IMR-90 (cell line): Measurements from ENCODE around the gene UST. TPM values are rescaled to one million over a fixed set of nuclear protein-coding genes. Genes with fewer than 3 reads are reported as not detected.
A peak's percentile ranks its signal among the peaks of the same experiment; 100 is the strongest.

Source experiments
- ATAC-seq: fragments of 200-7000 bp; cut with Tn5 transposase; 2 replicates; pipeline ENCODE4 v1.9.1; 2020; ENCODE audit warnings: low read depth, mild to moderate bottlenecking, moderate library complexity
- BruUV-seq: library from RNA; stranded (reverse); fragments of 400-500 nt; replicated peaks from 2 replicates; lab custom pipeline; 2021; lab: Mats Ljungman, UMichigan
- CTCF ChIA-PET: fragments of 300-600 bp; formaldehyde crosslinking; extraction: SDS; loops from one replicate; lab custom pipeline; 2021; ENCODE audit warnings: antibody characterized with exemption; lab: Yijun Ruan, JAX
- POLR2A ChIA-PET: fragments of 300-600 bp; sonication (Branson Sonifier 250); formaldehyde crosslinking; loops from one replicate; lab custom pipeline; 2022; ENCODE audit warnings: antibody characterized with exemption; ENCODE audit not compliant: unreplicated experiment; lab: Charles Lee
- DNase-seq: peaks from one replicate; pipeline ENCODE4 v3.0.0; 2013
- H2AFZ ChIP-seq: replicated peaks from 2 replicates; pipeline ENCODE3; 2013; ENCODE audit warnings: low read length, mild to moderate bottlenecking; ENCODE audit not compliant: poor library complexity
- H2AK5ac ChIP-seq: 2 replicates; pipeline ENCODE4 v1.6.1; 2013; ENCODE audit warnings: low read depth, low read length, inconsistent platforms
- H2AK9ac ChIP-seq: replicated peaks from 2 replicates; pipeline ENCODE3; 2013; ENCODE audit warnings: mild to moderate bottlenecking, low read depth, low read length, moderate library complexity; ENCODE audit not compliant: poor library complexity
- H2BK120ac ChIP-seq: 2 replicates; pipeline ENCODE4 v1.6.1; 2013; ENCODE audit warnings: low read depth, low read length, inconsistent platforms
- H2BK15ac ChIP-seq: 3 replicates; pipeline ENCODE4 v1.6.1; 2013; ENCODE audit warnings: low read depth, low read length, inconsistent platforms
- H2BK20ac ChIP-seq: 2 replicates; pipeline ENCODE4 v1.6.1; 2013; ENCODE audit warnings: low read depth, mild to moderate bottlenecking, inconsistent platforms, low read length, moderate library complexity
- H2BK5ac ChIP-seq: 2 replicates; pipeline ENCODE4 v1.6.1; 2013; ENCODE audit warnings: mild to moderate bottlenecking, low read depth, low read length, inconsistent platforms; ENCODE audit not compliant: poor library complexity, severe bottlenecking
- H3K14ac ChIP-seq: replicated peaks from 2 replicates; pipeline ENCODE4 v1.6.1; 2013; ENCODE audit warnings: low read depth, low read length, inconsistent platforms
- H3K18ac ChIP-seq: 2 replicates; pipeline ENCODE4 v1.6.1; 2013; ENCODE audit warnings: low read depth, low read length, control low read depth
- H3K23ac ChIP-seq: 2 replicates; pipeline ENCODE4 v1.6.1; 2013; ENCODE audit warnings: low read depth, low read length, inconsistent platforms
- H3K27ac ChIP-seq: 2 replicates; pipeline ENCODE4 v1.5.1; 2013; ENCODE audit warnings: mild to moderate bottlenecking, control low read depth, low read length; ENCODE audit not compliant: insufficient read depth
- H3K27me3 ChIP-seq: 2 replicates; pipeline ENCODE4 v1.6.1; 2013; ENCODE audit warnings: low read length; ENCODE audit not compliant: control insufficient read depth, insufficient read depth
- H3K36me3 ChIP-seq: 2 replicates; pipeline ENCODE4 v1.6.1; 2013; ENCODE audit warnings: low read length, mixed read lengths; ENCODE audit not compliant: control insufficient read depth, insufficient read depth
- H3K4ac ChIP-seq: 2 replicates; pipeline ENCODE4 v1.6.1; 2013; ENCODE audit warnings: low read depth, low read length, inconsistent platforms
- H3K4me1 ChIP-seq: 2 replicates; pipeline ENCODE4 v1.6.1; 2013; ENCODE audit warnings: low read length, mixed read lengths; ENCODE audit not compliant: control insufficient read depth, insufficient read depth
- H3K4me2 ChIP-seq: 2 replicates; pipeline ENCODE4 v1.6.1; 2013; ENCODE audit warnings: low read depth, mild to moderate bottlenecking, control low read depth, low read length, moderate library complexity
- H3K4me3 ChIP-seq: 2 replicates; pipeline ENCODE4 v1.5.1; 2013; ENCODE audit warnings: low read depth, mild to moderate bottlenecking, control low read depth, low read length, moderate library complexity; ENCODE audit not compliant: insufficient read depth
- H3K56ac ChIP-seq: 2 replicates; pipeline ENCODE4 v1.6.1; 2013; ENCODE audit warnings: low read length, inconsistent platforms; ENCODE audit not compliant: insufficient read depth; ENCODE audit errors: extremely low read depth
- H3K79me1 ChIP-seq, 2 experiments: 2 replicates each; pipeline ENCODE4 v1.6.1; 2013; ENCODE audit warnings: low read length in 2 of 2, inconsistent platforms in 1 of 2, low read depth in 1 of 2
- H3K9ac ChIP-seq: 2 replicates; pipeline ENCODE4 v1.6.1; 2013; ENCODE audit warnings: low read depth, low read length, control low read depth
- H3K9me1 ChIP-seq: 2 replicates; pipeline ENCODE4 v1.6.1; 2013; ENCODE audit warnings: low read length, inconsistent platforms; ENCODE audit not compliant: insufficient read depth
- H3K9me3 ChIP-seq: 2 replicates; pipeline ENCODE4 v1.6.1; 2013; ENCODE audit warnings: low read length; ENCODE audit not compliant: control insufficient read depth, insufficient read depth
- H4K20me1 ChIP-seq: 2 replicates; pipeline ENCODE4 v1.6.1; 2013; ENCODE audit warnings: low read length, inconsistent platforms; ENCODE audit not compliant: insufficient read depth
- H4K5ac ChIP-seq: 2 replicates; pipeline ENCODE4 v1.6.1; 2013; ENCODE audit warnings: mild to moderate bottlenecking, low read depth, low read length, control low read depth
- H4K8ac ChIP-seq, 2 experiments: 2 replicates each; pipeline ENCODE4 v1.6.1; 2013; ENCODE audit warnings: low read depth in 2 of 2, low read length in 2 of 2, control low read depth in 1 of 2, inconsistent platforms in 1 of 2
- H4K91ac ChIP-seq: 2 replicates; pipeline ENCODE4 v1.6.1; 2013; ENCODE audit warnings: low read depth, low read length, inconsistent platforms; ENCODE audit not compliant: insufficient read depth
- BHLHE40 ChIP-seq: fragments of 150-350 bp; IDR thresholded peaks from 2 replicates; pipeline ENCODE4 v1.6.1; 2016; ENCODE audit warnings: mild to moderate bottlenecking, low read depth, low read length
- CEBPB ChIP-seq: IDR thresholded peaks from 2 replicates; pipeline ENCODE4 v1.6.1; 2012; ENCODE audit warnings: low read depth, low read length, improper control_type of control experiment
- CHD1 ChIP-seq: IDR thresholded peaks from 2 replicates; pipeline ENCODE4 v1.6.1; 2012; ENCODE audit warnings: low read depth, low read length, improper control_type of control experiment
- CTCF ChIP-seq: conservative IDR thresholded peaks from 2 replicates; pipeline ENCODE4 v1.5.1; 2012; ENCODE audit warnings: mild to moderate bottlenecking, low read depth, low read length, improper control_type of control experiment
- ELK1 ChIP-seq: fragments of 150-350 bp; IDR thresholded peaks from 2 replicates; pipeline ENCODE4 v1.6.1; 2016; ENCODE audit warnings: low read depth, mild to moderate bottlenecking, low read length, moderate library complexity, borderline replicate concordance
- FOS ChIP-seq: fragments of 150-350 bp; IDR thresholded peaks from 2 replicates; pipeline ENCODE4 v1.6.1; 2016; ENCODE audit warnings: low read depth, low read length
- MAZ ChIP-seq: IDR thresholded peaks from 2 replicates; pipeline ENCODE4 v1.6.1; 2012; ENCODE audit warnings: low read depth, mild to moderate bottlenecking, low read length, improper control_type of control experiment, moderate library complexity, borderline replicate concordance
- NFE2L2 ChIP-seq: fragments of 150-350 bp; IDR thresholded peaks from 2 replicates; pipeline ENCODE4 v1.6.1; 2016; ENCODE audit warnings: low read depth, mild to moderate bottlenecking, low read length
- POLR2A ChIP-seq: IDR thresholded peaks from 2 replicates; pipeline ENCODE4 v1.6.1; 2012; ENCODE audit warnings: mild to moderate bottlenecking, low read depth, low read length
- RFX5 ChIP-seq: IDR thresholded peaks from 2 replicates; pipeline ENCODE4 v1.8.0; 2012; ENCODE audit warnings: low read depth, mild to moderate bottlenecking, low read length, moderate library complexity
- USF2 ChIP-seq: fragments of 150-350 bp; IDR thresholded peaks from 2 replicates; pipeline ENCODE4 v1.6.1; 2017; ENCODE audit warnings: mild to moderate bottlenecking, antibody characterized with exemption, low read length, low read depth
- WGBS, 2 experiments: methylation state at CpG; one replicate each; pipeline versions ENCODE4 v1.1.5 to v1.1.7; 2013; ENCODE audit warnings: missing lambda C conversion rate in 2 of 2; ENCODE audit not compliant: insufficient read length in 1 of 2; ENCODE audit errors: extremely low coverage in 2 of 2; 5-methylcytosine and 5-hydroxymethylcytosine counted together
- dilution Hi-C: fragments of 300-500 bp; cut with HindIII; formaldehyde crosslinking; loops from one replicate; pipeline ENCODE4 v1.14.3; 2018; ENCODE audit warnings: low sequenced_read_pairs; ENCODE audit not compliant: unreplicated experiment
- in situ Hi-C: fragments of 300-500 bp; cut with MboI; formaldehyde crosslinking; loops from 3 replicates; pipeline ENCODE4 v1.14.3; 2019; ENCODE audit warnings: low sequenced_read_pairs, inconsistent platforms, mixed read lengths
- intact Hi-C: fragments of 100-400 bp; cut with micrococcal nuclease; formaldehyde crosslinking; loops from 2 replicates; pipeline ENCODE4 v1.10.0; 2022
- polyA plus RNA-seq, 3 experiments: library from polyadenylated mRNA; depleted of rRNA; stranded (reverse); fragments of >200 nt; gene quantifications; 2 replicates each; pipeline ENCODE4 v1.2.3, GENCODE V29; 2012; ENCODE audit warnings: low replicate concordance in 1 of 3
- total RNA-seq: library from RNA; depleted of rRNA; stranded (reverse); fragments of >200 nt; gene quantifications from 2 replicates; pipeline ENCODE4 v1.2.3, GENCODE V29; 2012

UST gene
- total and polyA plus RNA-seq, 2 of the 4 experiments (the other 2 are of a cell fraction): 7.7 to 13.8 TPM

- no peak for TF ChIP-seq USF2
Observed at GRCh38 chr6:149012040-149012545, 265.3 kb downstream of the UST start (continued).

GRCh38 chr6:149013586-149014344 is 266.9 kb downstream of the UST start:
- H2BK5ac ChIP-seq: peak overlapping the region; percentile 29
- peak overlapping the region; percentile 83 for H3K4ac ChIP-seq
- H3K27ac ChIP-seq: no peak overlapping the region
- H3K79me1 ChIP-seq: peaks cover 0 to 14% of the 10 kb centered on the region in 2 experiments; a peak in 1 of 4 replicates
- peak overlapping the region; percentile 53 for H4K91ac ChIP-seq
- 0 out of 2 replicates have a peak overlapping the region, but pooled peaks have one; percentile 32 for H4K5ac ChIP-seq
- H3K4me1 ChIP-seq: peaks cover 20% of the 10 kb centered on the region
- DNase-seq: no peak
- dilution Hi-C loops: no loop called here
- H3K9me1 ChIP-seq: peaks cover 17% of the 10 kb centered on the region
- H4K8ac ChIP-seq: peak overlapping the region; percentile 6 to 73; a peak in 2 of 4 replicates
- in situ Hi-C loops: no loop called here
- H3K9me3 ChIP-seq: no peaks in the 10 kb centered on the region
- H2BK15ac ChIP-seq: peak overlapping the region; percentile 85; the same call in 2 of the 3 replicates
- CTCF ChIA-PET: no interaction called here
- H3K4me3 ChIP-seq: no peak overlapping the region
- H2BK120ac ChIP-seq: peak overlapping the region; percentile 76; the same call in 1 of the 2 replicates
- no peak overlapping the region for H3K56ac ChIP-seq
- peak overlapping the region; percentile 79; the same call in 1 of the 2 replicates for H2AK5ac ChIP-seq
- H3K23ac ChIP-seq: no peak overlapping the region
- no peak overlapping the region for H3K9ac ChIP-seq
- peak overlapping the region; percentile 85; the same call in 1 of the 2 replicates for H2BK20ac ChIP-seq
- peak overlapping the region; percentile 64; the same call in 1 of the 2 replicates for H3K14ac ChIP-seq
- H2AK9ac ChIP-seq: peak overlapping the region; percentile 86
- no peak overlapping the region for H3K4me2 ChIP-seq
- POLR2A ChIA-PET: no interaction called here
- no peaks in the 10 kb centered on the region for H3K36me3 ChIP-seq
- no peak for ATAC-seq
- H2AFZ ChIP-seq: peak overlapping the region; percentile 77
- no TSS peak for BruUV-seq
- H3K27me3 ChIP-seq: no peaks in the 10 kb centered on the region
- intact Hi-C loops: loop anchor here (5.0 kb wide), 2 partner anchors 41 to 436 kb away; no protein-coding TSS in a partner anchor
- H3K18ac ChIP-seq: no peak overlapping the region
- H4K20me1 ChIP-seq: peaks cover 3% of the 10 kb centered on the region; the same call in 1 of the 2 replicates
- 86% methylated on average over 2 of the region's 6 CpGs; no CpG with 5 or more reads in 1 of the 2 experiments for WGBS, 2 experiments
- no peak for TF ChIP-seq BHLHE40
- TF ChIP-seq CTCF: no peak
- no peak for TF ChIP-seq MAZ
- TF ChIP-seq ELK1: no peak
- TF ChIP-seq CHD1: no peak
- TF ChIP-seq RFX5: no peak
- TF ChIP-seq NFE2L2: no peak
- no peak for TF ChIP-seq FOS
- TF ChIP-seq POLR2A: no peak
- TF ChIP-seq CEBPB: no peak
